ENCODE data around the gene TLK2.
A peak's percentile ranks its signal among the peaks of the same experiment; 100 is the strongest.
"Not testable (repeated sequence)": the region's sequence is repeated elsewhere in the genome, so short reads cannot be mapped to it uniquely, and the experiment has no call there.

The TLK2 gene

GRCh38 chr17:62580947-62581346 is 102.3 kb downstream of the TLK2 start:
- Mint-ChIP-seq H3K27ac (no peak overlapping the region), H3K4me3 (no peak overlapping the region), H3K27me3 (ENCODE audit: low read depth) (no peaks in the 10 kb centered on the region), H3K36me3 (ENCODE audit: low read depth) (peaks cover 63% of the 10 kb centered on the region), H3K4me1 (no peaks in the 10 kb centered on the region), H3K9me3 (no peaks in the 10 kb centered on the region)
- no peak for TF ChIP-seq CTCF (IDR thresholded peaks at IDR 0.05; ENCODE audit: unreplicated experiment in 3 of 3)

GRCh38 chr17:62581764-62582163 is 103.1 kb downstream of the TLK2 start:
- Mint-ChIP-seq H3K4me3 (no peak overlapping the region), H3K27me3 (ENCODE audit: low read depth) (no peaks in the 10 kb centered on the region), H3K4me1 (no peaks in the 10 kb centered on the region), H3K9me3 (no peaks in the 10 kb centered on the region), H3K27ac (no peak overlapping the region), H3K36me3 (ENCODE audit: low read depth) (peaks cover 58% of the 10 kb centered on the region)
- TF ChIP-seq CTCF (IDR thresholded peaks at IDR 0.05; ENCODE audit: unreplicated experiment in 3 of 3): no peak

- no peaks in the 10 kb centered on the region for H3K27me3 Mint-ChIP-seq (ENCODE audit: low read depth)
- H3K27ac Mint-ChIP-seq: peak overlapping the region in 1 of 3 experiments; percentile 21
- no peaks in the 10 kb centered on the region for H3K4me1 Mint-ChIP-seq
- H3K4me3 Mint-ChIP-seq: no peak overlapping the region
- H3K9me3 Mint-ChIP-seq: no peaks in the 10 kb centered on the region
- TF ChIP-seq CTCF (IDR thresholded peaks at IDR 0.05; ENCODE audit: unreplicated experiment in 3 of 3): no peak
- peaks cover 49% of the 10 kb centered on the region for H3K36me3 Mint-ChIP-seq (ENCODE audit: low read depth)
These were observed 108.9 kb downstream of the TLK2 start for GRCh38 chr17:62587554-62587953.

GRCh38 chr17:62588109-62588508 is 109.5 kb downstream of the TLK2 start:
- no peaks in the 10 kb centered on the region for H3K27me3 Mint-ChIP-seq (ENCODE audit: low read depth)
- H3K4me3 Mint-ChIP-seq: no peak overlapping the region
- TF ChIP-seq CTCF (IDR thresholded peaks at IDR 0.05; ENCODE audit: unreplicated experiment in 3 of 3): no peak
- no peaks in the 10 kb centered on the region for H3K4me1 Mint-ChIP-seq
- no peak overlapping the region for H3K27ac Mint-ChIP-seq
- H3K9me3 Mint-ChIP-seq: no peaks in the 10 kb centered on the region
- H3K36me3 Mint-ChIP-seq (ENCODE audit: low read depth): peaks cover 49% of the 10 kb centered on the region

- Mint-ChIP-seq H3K9me3 (peaks cover 8% of the 10 kb centered on the region), H3K27me3 (ENCODE audit: low read depth) (no peaks in the 10 kb centered on the region), H3K4me3 (no peak overlapping the region), H3K36me3 (ENCODE audit: low read depth) (peaks cover 67% of the 10 kb centered on the region), H3K27ac (no peak overlapping the region), H3K4me1 (no peaks in the 10 kb centered on the region)
- TF ChIP-seq CTCF (IDR thresholded peaks at IDR 0.05; ENCODE audit: unreplicated experiment in 3 of 3): no peak
These were observed 112.7 kb downstream of the TLK2 start for GRCh38 chr17:62591333-62591732.

GRCh38 chr17:62591822-62592221 is 113.2 kb downstream of the TLK2 start:
- H3K9me3 Mint-ChIP-seq: peaks cover 13% of the 10 kb centered on the region
- H3K4me3 Mint-ChIP-seq: not testable (repeated sequence)

More at GRCh38 chr17:62591822-62592221, 113.2 kb downstream of the TLK2 start:
- not testable (repeated sequence) for H3K27ac Mint-ChIP-seq; H3K27me3 Mint-ChIP-seq (ENCODE audit: low read depth); H3K4me1 Mint-ChIP-seq
- peaks cover 70% of the 10 kb centered on the region for H3K36me3 Mint-ChIP-seq (ENCODE audit: low read depth)

Measured in nephron (organoid).